Panc1 (cell line): Measurements from ENCODE around the gene RYK. TPM values are rescaled to one million over a fixed set of nuclear protein-coding genes. Genes with fewer than 3 reads are reported as not detected.

Experiments used
- ATAC-seq: fragments of 200-7000 bp; cut with Tn5 transposase; 2 replicates; pipeline ENCODE4 v1.9.1; 2020; ENCODE audit warnings: mild to moderate bottlenecking, moderate library complexity
- BruUV-seq: library from RNA; stranded (reverse); fragments of 400-500 nt; replicated peaks from 2 replicates; lab custom pipeline; 2021; lab: Mats Ljungman, UMichigan
- CTCF ChIA-PET: fragments of 300-600 bp; sonication (Branson Sonifier 250); formaldehyde crosslinking; loops from one replicate; lab custom pipeline; 2022; ENCODE audit warnings: antibody characterized with exemption; lab: Charles Lee
- POLR2A ChIA-PET: fragments of 300-600 bp; sonication (Branson Sonifier 250); formaldehyde crosslinking; loops from one replicate; lab custom pipeline; 2022; ENCODE audit warnings: antibody characterized with exemption; lab: Charles Lee
- DNase-seq: peaks from one replicate; pipeline ENCODE4 v3.0.0-alpha.2; 2010; ENCODE audit warnings: low read depth, low spot score
- H3K27ac ChIP-seq: 2 replicates; pipeline ENCODE4 v1.5.1; 2011; ENCODE audit warnings: mild to moderate bottlenecking, low read length, inconsistent platforms
- H3K27me3 ChIP-seq: fragments of 200-500 bp; sonication (Bioruptor generic); 2 replicates; pipeline ENCODE4 v1.6.0; 2014; ENCODE audit warnings: low read length, inconsistent platforms; ENCODE audit not compliant: control insufficient read depth, insufficient read depth
- H3K36me3 ChIP-seq: fragments of 200-500 bp; sonication (Bioruptor generic); 2 replicates; pipeline ENCODE4 v1.5.1; 2014; ENCODE audit warnings: inconsistent platforms, mild to moderate bottlenecking, low read length, moderate library complexity; ENCODE audit not compliant: control insufficient read depth, insufficient read depth
- H3K4me1 ChIP-seq: 2 replicates; pipeline ENCODE4 v1.5.1; 2011; ENCODE audit warnings: inconsistent platforms, mild to moderate bottlenecking, low read length, moderate library complexity; ENCODE audit not compliant: control insufficient read depth, insufficient read depth
- H3K4me3 ChIP-seq, 2 experiments: 2 replicates each; pipeline ENCODE4 v1.5.1; 2011 to 2012; ENCODE audit warnings: low read depth in 2 of 2, low read length in 2 of 2, mild to moderate bottlenecking in 2 of 2, inconsistent platforms in 1 of 2, moderate library complexity in 1 of 2
- H3K9me3 ChIP-seq: fragments of 200-500 bp; sonication (Bioruptor generic); 2 replicates; pipeline ENCODE4 v1.5.1; 2014; ENCODE audit warnings: low read depth, mild to moderate bottlenecking, inconsistent platforms, low read length, moderate library complexity; ENCODE audit not compliant: control insufficient read depth, insufficient read depth
- POLR2AphosphoS5 ChIP-seq: IDR thresholded peaks from 2 replicates; pipeline ENCODE4 v1.6.1; 2012; ENCODE audit warnings: mild to moderate bottlenecking, low read depth, low read length, moderate library complexity
- SIN3A ChIP-seq: IDR thresholded peaks from 2 replicates; pipeline ENCODE4 v1.6.1; 2012; ENCODE audit warnings: low read depth, mild to moderate bottlenecking, low read length, moderate library complexity, borderline replicate concordance; ENCODE audit not compliant: insufficient read depth
- TCF7L2 ChIP-seq: IDR thresholded peaks from 2 replicates; pipeline ENCODE4 v1.6.1; 2011; ENCODE audit warnings: mild to moderate bottlenecking, low read depth, low read length, inconsistent platforms
- in situ Hi-C: cut with HindIII; loops from 2 replicates; pipeline ENCODE4 v1.10.0; 2016; ENCODE audit warnings: low sequenced_read_pairs, low pct_unique_long_range_greater_than_20kb
- intact Hi-C: fragments of 100-400 bp; cut with micrococcal nuclease; formaldehyde crosslinking; loops from one replicate; pipeline ENCODE4 v1.10.0; 2022; ENCODE audit not compliant: unreplicated experiment
- total RNA-seq: library from RNA; stranded (reverse); gene quantifications from one replicate; pipeline ENCODE4 v1.2.1, GENCODE V29; 2021; ENCODE audit not compliant: unreplicated experiment
- TF ChIP-seq, protein P1 (sequence below), 2 experiments: IDR thresholded peaks; 2 replicates each; pipeline ENCODE4 v1.6.1; 2011 to 2012; ENCODE audit warnings: low read depth in 2 of 2, control low read depth in 1 of 2, low read length in 1 of 2, mild to moderate bottlenecking in 1 of 2, moderate library complexity in 1 of 2; ENCODE audit not compliant: insufficient read depth in 1 of 2
- TF ChIP-seq, protein P2 (sequence below): fragments of 450-650 bp; IDR thresholded peaks from 2 replicates; pipeline ENCODE4 v1.5.1; 2017; ENCODE audit warnings: mild to moderate bottlenecking

RYK gene
- total RNA-seq, 1 experiment from 2014 or later, result 82.7 TPM

DNA sequence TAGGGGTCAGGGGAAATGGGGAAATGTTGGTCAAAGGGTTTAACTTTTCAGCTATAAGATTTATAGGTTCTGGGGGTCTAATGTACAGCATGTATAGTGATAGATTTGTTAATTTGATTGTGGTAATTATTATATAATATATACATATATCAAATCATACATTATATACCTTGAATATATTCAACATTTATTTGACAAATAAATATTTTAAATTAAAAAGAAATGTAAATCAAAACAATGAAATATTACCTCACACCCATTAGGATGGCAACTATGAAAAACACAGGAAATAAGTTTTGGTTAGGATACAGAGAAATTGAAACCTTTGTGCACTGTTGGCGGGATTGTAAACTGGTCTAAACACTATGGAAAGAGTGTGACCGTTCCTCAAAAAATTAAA is 135.9 kb downstream of the RYK start:
- intact Hi-C loops, result no loop called here
- no peaks in the 10 kb centered on the region for H3K4me1 ChIP-seq
- in situ Hi-C loops, result no loop called here
- DNase-seq (no peak), ATAC-seq (no peak)
- no peaks in the 10 kb centered on the region for H3K36me3 ChIP-seq
- TF ChIP-seq POLR2AphosphoS5 (no peak), TCF7L2 (no peak), SIN3A (no peak)
- TF ChIP-seq, protein P1, sequence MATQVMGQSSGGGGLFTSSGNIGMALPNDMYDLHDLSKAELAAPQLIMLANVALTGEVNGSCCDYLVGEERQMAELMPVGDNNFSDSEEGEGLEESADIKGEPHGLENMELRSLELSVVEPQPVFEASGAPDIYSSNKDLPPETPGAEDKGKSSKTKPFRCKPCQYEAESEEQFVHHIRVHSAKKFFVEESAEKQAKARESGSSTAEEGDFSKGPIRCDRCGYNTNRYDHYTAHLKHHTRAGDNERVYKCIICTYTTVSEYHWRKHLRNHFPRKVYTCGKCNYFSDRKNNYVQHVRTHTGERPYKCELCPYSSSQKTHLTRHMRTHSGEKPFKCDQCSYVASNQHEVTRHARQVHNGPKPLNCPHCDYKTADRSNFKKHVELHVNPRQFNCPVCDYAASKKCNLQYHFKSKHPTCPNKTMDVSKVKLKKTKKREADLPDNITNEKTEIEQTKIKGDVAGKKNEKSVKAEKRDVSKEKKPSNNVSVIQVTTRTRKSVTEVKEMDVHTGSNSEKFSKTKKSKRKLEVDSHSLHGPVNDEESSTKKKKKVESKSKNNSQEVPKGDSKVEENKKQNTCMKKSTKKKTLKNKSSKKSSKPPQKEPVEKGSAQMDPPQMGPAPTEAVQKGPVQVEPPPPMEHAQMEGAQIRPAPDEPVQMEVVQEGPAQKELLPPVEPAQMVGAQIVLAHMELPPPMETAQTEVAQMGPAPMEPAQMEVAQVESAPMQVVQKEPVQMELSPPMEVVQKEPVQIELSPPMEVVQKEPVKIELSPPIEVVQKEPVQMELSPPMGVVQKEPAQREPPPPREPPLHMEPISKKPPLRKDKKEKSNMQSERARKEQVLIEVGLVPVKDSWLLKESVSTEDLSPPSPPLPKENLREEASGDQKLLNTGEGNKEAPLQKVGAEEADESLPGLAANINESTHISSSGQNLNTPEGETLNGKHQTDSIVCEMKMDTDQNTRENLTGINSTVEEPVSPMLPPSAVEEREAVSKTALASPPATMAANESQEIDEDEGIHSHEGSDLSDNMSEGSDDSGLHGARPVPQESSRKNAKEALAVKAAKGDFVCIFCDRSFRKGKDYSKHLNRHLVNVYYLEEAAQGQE (IDR thresholded peaks at IDR 0.05; ENCODE audit: insufficient read depth in 1 of 2, low read depth in 2 of 2, low read length in 1 of 2), result no peak
- H3K9me3 ChIP-seq, result no peaks in the 10 kb centered on the region
- CTCF ChIA-PET, result no interaction called here
- no TSS peak for BruUV-seq
- H3K27ac ChIP-seq, result no peak overlapping the region
- no peak overlapping the region for H3K4me3 ChIP-seq
- no peaks in the 10 kb centered on the region for H3K27me3 ChIP-seq
- POLR2A ChIA-PET, result no interaction called here

- TF ChIP-seq, protein P1 (IDR thresholded peaks at IDR 0.05; ENCODE audit: insufficient read depth in 1 of 2, low read depth in 2 of 2, low read length in 1 of 2), result no peak
- TF ChIP-seq SIN3A (no peak), TCF7L2 (no peak), POLR2AphosphoS5 (no peak)
- TF ChIP-seq, protein P2, sequence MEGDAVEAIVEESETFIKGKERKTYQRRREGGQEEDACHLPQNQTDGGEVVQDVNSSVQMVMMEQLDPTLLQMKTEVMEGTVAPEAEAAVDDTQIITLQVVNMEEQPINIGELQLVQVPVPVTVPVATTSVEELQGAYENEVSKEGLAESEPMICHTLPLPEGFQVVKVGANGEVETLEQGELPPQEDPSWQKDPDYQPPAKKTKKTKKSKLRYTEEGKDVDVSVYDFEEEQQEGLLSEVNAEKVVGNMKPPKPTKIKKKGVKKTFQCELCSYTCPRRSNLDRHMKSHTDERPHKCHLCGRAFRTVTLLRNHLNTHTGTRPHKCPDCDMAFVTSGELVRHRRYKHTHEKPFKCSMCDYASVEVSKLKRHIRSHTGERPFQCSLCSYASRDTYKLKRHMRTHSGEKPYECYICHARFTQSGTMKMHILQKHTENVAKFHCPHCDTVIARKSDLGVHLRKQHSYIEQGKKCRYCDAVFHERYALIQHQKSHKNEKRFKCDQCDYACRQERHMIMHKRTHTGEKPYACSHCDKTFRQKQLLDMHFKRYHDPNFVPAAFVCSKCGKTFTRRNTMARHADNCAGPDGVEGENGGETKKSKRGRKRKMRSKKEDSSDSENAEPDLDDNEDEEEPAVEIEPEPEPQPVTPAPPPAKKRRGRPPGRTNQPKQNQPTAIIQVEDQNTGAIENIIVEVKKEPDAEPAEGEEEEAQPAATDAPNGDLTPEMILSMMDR, result no peak
- POLR2A ChIA-PET, result no interaction called here
- Histone ChIP-seq H3K27me3 (no peaks in the 10 kb centered on the region), H3K36me3 (no peaks in the 10 kb centered on the region), H3K4me3 (no peak overlapping the region), H3K9me3 (no peaks in the 10 kb centered on the region), H3K27ac (no peak overlapping the region), H3K4me1 (no peaks in the 10 kb centered on the region)
- DNase-seq, result no peak
- intact Hi-C loops, result no loop called here
- no peak for ATAC-seq
- in situ Hi-C loops, result no loop called here
- BruUV-seq, result no TSS peak
- CTCF ChIA-PET, result no interaction called here
Observed at GRCh38 chr3:134111616-134112015, 139.0 kb downstream of the RYK start.
